HG03064 (cell line): ENCODE results near the gene CTCF.

Source experiments
- ATAC-seq: cut with Tn5 transposase; IDR thresholded peaks from one replicate; pipeline ENCODE4 v1.9.1; 2021; ENCODE audit warnings: low read depth; ENCODE audit not compliant: unreplicated experiment

Gene CTCF

DNA sequence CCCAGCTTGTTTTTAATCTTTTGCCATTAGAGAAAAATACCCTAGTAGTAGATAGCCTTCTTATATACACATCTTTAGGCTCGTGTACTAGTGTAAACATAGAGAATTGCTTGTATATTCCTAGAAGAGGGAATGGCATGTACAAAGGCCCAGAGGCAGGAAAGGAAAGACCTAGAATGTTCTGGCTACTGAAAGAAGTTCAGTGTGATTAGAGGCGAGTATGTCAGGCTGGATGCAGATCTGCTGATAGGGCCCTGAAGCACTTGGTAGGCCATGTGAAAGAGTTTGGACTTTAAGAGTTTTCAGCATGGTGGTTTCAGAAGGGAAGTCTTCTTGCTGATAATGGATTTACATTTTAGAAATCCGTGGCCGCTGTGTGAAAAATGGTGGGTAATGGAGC, 17.4 kb downstream of the CTCF start:
- no peak for ATAC-seq

DNA sequence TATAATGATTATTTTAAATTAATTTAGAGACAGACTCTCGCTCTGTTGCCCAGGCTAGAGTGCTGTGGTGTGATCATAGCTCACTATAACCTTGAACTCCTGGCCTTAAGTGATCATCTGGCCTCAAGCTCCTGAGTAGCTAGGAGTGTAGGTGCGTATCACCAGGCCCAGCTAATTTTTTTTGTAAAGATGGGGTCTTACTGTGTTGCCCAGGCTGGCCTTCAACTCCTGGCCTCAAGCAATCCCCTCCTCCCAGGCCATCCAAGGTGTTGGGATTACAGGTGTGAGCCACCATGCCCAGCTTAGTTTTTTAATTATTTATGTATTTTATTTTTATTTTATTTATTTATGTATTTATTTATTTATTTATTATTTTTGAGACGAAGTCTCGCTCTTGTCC, 17.9 kb downstream of the CTCF start:
- no peak for ATAC-seq

DNA sequence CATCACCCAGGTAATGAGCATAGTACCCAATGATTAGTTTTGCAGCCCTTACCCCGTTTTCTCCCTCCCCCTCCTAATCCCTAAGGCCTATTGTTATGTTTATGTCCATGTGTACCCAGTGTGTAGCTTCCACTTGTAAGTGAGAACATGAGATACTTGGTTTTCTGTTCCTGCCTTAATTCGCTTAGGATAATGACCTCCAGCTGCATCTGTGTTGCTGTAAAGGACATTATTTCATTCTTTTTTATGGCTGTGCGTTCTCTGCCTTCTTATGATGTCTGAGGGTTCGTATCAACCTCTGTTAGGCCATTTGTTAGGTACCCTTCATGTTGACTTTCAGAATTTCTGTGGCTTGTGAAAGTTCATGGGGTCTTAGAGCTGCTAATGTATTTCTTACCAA, 31.0 kb downstream of the CTCF start:
- ATAC-seq = no peak

DNA sequence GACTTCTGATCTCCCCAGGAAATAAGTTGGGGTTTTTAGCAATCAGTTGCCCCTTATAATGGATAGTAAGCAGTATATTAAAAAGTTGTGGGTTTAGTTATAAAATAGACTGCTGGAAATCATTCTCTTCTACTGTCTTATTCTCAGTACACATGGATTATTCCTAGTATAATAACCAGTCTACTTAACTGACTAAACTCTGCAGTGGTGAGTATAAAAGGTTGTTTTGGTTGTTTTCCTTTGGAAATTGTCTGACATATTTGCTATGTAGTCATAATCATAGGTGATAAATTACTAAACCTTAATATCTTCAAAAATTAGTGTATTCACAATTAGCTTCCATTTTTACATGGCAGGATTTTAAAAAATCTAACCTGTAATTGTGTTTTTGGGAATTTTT, 31.4 kb downstream of the CTCF start:
- ATAC-seq = no peak

DNA sequence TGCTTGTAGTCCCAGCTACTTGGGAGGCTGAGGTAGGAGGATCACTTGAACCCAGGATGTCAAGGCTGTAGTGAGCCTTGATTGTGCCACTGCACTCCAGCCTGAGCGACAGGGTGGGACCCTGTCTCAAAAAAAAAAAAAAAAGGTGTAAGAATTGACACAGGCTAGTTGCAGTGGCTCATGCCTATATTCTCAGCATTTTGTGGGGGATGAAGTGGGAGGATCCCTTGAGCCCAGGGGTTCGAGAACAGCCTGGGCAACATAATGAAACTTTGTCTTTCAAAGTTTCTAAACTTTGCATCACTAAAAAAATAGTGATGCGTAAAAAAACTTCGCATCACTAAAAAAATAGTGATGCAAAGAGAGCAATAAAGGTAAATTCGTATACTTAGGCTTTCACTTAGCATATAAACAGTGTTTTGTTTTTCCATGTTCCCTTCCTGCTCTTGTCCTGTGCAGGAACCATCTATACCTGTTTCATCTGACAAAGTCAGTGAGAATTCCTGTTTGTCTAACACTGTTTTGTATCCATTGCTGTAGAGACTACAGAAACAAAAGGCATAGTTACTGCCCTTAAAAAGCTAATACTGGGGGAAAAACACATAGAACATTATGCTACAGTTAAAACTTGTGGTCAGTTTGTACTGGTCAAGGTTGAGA, 32.1 kb downstream of the CTCF start:
- no peak for ATAC-seq

DNA sequence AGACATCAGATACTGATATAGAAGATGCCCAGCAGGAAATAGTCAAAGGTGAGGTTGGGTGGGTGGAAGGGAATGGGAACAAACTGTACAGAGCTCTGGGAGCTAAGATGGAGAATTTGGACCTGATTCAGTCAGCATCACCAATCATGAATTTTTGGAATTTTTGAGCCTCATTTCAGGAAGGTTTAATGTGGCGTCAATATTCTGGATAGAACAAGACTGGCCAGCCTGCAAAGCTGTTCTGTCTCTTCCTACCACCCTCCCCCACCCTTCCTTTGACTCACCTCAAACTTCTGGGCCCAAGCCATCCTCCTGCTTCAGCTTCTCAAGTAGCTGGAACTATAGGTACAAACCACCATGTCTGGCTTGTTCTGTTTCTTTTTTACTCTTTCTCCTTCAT, 32.6 kb downstream of the CTCF start:
- ATAC-seq = no peak

DNA sequence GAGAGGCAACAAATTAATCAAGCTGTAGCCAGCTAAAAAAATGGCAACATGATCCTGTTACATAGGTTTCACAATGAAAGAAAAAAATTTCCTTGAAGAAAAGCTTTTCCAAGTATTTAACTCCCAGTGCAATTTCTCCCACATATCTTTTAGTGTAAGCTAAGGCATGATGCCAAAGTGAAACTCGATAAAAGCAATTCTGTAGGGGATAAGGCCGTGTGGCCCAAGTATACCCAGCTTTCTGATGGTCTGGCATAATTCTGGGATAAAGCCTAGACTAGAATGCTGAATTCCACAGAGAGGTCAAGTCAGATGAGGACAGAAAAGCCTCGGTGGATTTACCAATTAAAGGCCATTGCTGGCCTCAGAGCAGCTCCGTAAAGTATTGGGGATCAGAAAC, 36.2 kb downstream of the CTCF start:
- no peak for ATAC-seq

DNA sequence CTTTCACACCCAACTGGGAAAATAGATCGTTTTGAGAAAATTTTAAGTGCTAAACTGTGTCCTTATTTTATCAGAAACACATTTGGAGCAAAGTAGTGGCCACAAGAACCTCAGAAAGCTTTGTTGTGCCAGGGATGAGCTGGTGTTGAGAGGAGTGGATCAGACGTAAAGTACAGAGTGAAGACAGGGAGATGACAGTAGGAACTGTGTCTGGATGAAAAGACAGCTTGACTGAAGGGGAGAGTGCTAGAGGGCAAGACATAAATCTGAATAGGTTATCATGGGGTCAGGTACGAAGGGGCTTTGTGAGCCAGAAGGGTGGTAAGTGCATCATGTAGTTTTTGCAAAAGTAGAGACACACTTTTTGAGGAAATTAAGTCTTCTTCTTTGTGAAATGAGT, 43.3 kb downstream of the CTCF start:
- ATAC-seq = no peak

DNA sequence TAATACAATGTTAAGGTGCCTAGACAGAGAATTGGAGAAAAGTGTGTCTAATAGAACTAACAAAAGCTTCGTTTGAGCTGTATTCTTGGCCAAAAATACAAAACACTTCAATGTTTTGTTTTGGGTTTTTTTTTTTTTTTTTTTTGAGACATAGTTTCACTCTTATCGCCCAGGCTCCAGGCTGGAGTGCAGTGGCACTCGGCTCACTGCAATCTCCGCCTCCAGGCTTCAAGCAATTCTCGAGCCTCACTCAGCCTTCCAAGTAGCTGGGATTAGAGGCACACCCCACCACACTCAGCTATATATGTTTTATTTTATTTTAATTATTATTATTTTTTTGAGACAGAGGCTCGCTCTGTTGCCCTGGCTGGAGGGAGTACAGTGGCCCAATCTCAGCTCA, 44.3 kb downstream of the CTCF start:
- no peak for ATAC-seq

DNA sequence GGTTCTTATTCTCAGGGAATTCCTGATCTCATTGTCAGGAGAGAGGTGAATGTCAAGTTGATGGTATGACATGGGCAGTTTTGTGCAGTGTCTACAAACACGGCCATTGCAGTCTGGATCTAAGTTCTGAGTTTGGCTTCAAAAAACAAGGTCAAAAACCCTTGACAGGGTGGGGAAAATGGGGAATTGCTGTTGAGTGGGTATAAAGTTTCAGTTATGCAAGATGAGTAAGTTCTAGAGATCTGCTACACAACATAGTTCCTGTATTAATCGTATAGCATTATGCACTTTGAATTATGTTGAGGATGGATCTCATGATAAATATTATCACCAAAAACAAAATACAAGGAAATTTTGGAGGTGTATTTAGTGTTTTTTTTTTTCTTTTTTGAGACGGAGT, 46.0 kb downstream of the CTCF start:
- ATAC-seq = no peak

DNA sequence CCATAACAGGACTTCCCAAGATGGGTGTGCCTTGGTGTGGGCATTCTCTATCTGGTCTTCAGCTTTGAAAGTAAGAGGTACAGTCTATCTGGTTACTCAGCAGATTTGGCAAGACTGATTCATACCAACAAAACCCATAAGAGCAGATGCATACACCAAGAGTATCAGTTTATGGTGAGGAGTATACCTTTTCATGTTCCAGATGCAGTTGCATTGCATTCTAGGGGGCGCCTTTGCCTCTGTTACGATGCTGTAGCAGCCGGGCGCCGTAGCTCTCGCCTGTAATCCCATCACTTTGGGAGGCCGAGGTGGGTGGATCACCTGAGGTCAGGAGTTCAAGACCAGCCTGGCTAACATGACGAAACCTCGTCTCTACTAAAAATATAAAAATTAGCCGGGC, 51.5 kb downstream of the CTCF start:
- no peak for ATAC-seq

DNA sequence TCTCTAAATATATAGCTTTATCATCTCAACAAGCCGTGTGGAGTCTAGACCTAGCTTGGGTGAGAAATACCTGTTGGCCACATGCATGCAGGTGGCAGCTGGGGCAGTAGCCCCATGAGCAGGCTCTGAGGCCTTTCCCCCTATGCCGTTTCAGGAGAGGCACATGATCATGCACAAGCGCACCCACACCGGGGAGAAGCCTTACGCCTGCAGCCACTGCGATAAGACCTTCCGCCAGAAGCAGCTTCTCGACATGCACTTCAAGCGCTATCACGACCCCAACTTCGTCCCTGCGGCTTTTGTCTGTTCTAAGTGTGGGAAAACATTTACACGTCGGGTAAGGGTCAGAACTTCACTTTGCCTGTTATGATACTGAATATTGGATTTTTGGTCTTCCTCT, 65.9 kb downstream of the CTCF start:
- ATAC-seq = no peak

DNA sequence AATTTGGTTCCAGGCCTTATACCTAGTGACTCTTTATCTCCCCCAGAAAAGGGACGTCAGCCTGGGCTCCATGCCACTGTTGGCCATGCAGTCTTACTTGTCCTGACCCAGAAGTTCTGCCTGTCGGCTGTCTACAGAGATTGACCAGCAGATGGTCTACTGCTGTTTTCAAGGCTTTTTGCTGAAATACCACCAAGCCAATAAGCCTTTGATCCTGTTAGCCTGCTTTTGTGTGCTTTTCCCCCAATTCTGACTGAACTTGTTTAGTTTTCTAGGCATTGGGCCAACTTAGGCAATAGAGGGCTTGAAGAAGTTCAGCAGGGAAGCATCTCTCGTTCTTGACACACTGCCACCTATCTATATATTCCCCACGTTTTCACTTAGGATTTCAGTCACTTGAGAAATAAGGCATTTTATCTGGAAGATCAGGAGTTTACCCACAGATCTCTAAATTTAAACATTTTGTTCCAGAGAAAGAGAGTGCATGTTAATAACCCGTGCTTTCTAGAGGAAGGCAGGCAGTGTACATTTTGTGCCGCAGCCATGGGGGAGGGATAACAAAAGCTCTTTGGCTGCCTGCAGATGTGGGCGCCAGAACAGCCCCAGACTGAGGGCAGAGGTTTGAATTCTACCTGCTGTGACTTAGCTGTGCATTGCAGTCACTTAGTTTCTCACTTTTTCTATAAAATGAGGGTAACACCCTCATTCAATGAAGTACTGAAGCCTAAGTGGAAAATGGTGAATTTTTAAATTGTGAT, 70.3 kb downstream of the CTCF start:
- ATAC-seq = no peak

DNA sequence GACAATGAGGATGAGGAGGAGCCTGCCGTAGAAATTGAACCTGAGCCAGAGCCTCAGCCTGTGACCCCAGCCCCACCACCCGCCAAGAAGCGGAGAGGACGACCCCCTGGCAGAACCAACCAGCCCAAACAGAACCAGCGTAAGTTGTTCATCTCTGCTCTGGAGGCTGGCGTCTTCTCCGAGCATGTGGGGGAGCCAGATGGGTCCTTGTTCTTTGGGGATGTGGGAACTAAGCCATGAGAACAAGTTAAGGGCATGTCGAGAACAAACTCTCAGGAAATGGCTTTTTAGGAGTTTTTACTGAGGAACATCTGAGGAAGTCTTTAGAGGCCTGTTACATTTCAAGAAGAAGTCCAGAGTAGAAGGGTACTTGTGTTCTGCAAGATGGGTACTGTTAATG, 74.4 kb downstream of the CTCF start:
- no peak for ATAC-seq

DNA sequence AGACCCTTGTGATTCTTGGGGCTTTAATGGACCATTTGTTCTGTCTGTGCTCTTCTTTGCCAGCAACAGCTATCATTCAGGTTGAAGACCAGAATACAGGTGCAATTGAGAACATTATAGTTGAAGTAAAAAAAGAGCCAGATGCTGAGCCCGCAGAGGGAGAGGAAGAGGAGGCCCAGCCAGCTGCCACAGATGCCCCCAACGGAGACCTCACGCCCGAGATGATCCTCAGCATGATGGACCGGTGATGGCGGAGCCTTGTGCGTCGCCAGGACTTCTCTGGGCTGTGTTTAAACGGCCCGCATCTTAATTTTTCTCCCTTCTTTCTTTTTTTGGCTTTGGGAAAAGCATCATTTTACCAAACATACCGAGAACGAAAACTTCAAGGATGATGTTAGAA, 75.3 kb downstream of the CTCF start:
- no peak for ATAC-seq

DNA sequence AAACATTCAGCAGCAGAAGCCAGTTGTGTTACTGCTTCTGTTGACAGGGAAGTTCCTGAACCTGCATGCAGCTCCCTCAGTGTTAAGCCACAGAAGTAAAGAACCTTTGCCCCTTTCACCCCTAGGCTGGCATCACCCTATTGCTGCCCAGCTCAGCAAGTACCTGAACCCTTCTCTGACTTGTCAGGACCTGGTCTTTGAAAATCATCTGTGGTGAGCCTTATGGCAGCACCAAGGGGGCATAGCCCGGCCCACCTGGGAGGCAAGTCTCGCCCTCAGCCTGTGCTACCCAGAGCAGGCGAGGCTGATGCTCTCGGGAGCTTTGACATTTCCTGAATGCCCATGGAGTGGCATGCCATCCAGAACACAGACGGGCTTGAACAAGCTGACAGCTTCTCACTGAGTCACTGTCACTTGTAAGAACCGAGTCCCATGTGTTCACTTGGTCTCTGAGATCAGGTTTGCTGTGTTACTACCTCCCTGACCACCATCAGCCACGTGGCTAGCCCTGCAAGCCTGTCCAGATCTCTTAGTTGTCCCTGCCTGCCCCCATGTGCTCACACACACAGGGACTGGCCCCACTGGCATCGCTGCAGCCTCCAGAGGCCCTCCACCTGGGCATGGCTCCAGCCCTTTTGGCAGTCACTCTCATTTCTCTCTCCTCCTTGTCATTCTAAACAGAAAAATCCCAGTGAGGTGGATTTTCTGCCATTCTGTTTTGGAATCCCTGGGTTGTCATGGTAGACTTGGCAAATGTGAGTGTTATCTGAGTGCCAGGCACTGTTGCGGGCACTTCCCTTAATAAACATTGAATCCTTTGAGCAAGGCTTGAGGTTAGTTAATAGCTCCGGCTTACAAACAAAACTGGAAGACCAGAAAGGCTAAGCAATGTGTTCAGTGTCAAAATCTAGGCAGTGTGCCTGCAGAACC, 79.7 kb downstream of the CTCF start:
- no peak for ATAC-seq

DNA sequence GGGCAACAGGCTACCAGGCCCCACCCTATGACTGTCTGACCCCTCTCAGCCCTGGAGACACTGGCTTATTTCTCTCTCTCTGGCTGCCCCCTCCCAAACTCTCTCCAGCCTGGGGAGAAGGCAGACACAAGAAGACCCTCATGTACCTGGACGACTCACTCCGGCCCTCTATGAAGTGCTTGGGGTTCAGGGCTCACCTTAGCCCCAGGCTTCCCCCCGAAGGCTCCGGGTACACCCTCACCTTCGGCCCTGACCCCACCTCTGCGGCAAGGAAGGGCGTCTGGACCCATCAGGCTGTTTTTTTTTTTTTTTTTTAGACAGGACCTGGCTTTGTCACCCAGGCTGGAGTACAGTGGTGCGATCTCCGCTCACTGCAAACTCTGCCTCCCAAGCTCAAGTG, 81.7 kb downstream of the CTCF start:
- ATAC-seq = no peak

DNA sequence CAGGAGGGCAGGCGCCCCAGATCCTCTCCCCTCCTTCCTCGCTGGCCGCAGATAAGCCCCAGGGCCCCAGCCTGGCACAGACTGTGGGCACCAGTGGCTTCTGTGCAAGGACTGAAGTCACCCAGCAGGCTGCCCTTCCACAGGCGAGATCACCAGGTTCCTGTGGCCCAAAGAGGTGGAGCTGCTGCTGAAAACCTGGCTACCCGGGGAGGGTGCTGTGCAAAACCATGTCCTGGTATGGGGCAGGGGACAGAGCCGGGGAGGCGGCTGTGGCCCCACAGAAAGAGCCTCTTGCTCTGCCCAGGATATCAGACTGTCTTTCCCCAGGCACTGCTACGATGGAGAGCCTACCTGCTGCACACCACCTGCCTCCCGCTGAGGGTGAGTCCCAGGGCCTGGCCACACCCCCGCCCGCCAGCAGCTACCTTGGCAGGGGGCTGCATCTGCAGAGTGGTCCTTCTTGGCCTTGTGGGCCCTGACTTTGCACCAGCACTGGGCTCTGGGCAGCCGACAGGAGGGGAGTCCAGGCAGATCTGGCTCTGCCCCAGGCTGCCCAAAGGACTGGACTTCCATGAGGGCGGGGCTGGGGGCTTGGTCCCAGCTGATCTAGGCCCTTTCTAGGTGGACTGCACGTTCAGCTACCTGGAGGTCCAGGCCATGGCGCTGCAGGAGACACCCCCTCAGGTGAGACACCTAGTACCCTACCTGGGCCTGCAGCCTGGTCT, 83.2 kb downstream of the CTCF start:
- ATAC-seq = no peak

DNA sequence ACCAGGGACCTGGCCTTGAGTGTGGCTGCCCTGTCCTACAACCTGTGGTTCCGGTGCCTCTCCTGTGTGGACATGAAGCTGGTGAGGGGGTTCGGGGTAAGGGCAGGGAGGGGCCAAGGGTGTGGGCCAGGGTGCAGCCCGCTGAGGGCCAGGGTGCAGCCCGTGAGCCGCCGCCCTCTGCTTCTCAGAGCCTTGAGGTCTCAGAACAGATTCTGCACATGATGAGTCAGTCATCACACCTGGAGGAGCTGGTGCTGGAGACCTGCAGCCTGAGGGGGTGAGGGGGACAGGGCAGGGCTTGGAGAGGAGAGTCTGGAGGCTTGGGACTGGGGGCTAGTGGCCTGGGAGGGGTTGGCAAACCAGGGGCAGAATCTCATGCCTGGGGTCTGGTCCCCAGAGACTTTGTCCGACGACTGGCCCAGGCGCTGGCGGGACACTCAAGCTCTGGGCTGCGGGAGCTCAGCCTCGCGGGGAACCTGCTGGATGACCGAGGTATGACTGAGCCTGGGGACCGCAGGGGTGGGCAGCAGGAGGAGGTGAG, 84.9 kb downstream of the CTCF start:
- no peak for ATAC-seq

DNA sequence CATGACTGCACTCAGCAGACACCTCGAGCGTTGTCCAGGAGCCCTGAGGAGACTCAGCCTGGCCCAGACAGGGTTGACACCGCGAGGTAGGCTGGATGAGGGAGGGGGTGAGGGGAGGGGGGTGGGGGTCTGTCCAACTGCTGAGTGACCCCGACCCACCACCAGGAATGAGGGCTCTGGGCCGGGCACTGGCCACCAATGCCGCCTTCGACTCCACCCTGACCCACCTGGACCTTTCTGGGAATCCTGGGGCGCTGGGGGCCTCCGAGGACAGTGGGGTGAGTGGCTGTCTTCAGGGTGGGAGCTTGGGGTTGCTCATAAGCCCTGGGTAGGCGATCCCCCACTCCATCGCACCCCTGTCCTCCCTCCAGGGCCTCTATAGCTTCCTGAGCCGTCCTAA, 85.4 kb downstream of the CTCF start:
- no peak for ATAC-seq
